H1 (cell line): ENCODE measurements around the gene LYRM4. TPM values are rescaled to one million over a fixed set of nuclear protein-coding genes. Genes with fewer than 3 reads are reported as not detected.

Experiments
- CREB1 ChIP-seq: IDR thresholded peaks from 2 replicates; pipeline ENCODE4 v1.6.1; 2012; ENCODE audit warnings: inconsistent platforms
- SRF ChIP-seq: IDR thresholded peaks from 2 replicates; pipeline ENCODE4 v1.6.1; 2011; ENCODE audit warnings: mild to moderate bottlenecking, low read depth, low read length, moderate library complexity
- polyA plus RNA-seq, 7 experiments: library from polyadenylated mRNA; depleted of rRNA in 3 of 7; stranded (reverse) in 5 of 7; unstranded in 2 of 7; fragments of >200 nt in 5 of 7; fragments of 200-250 nt in 2 of 7; gene quantifications; 1 replicate in 5 of 7; 2 replicates in 1 of 7; 4 replicates in 1 of 7; pipeline versions ENCODE4 v1.2.1 to v1.2.3, GENCODE V29; 2011 to 2013; ENCODE audit warnings: missing spikeins in 2 of 7, mixed read lengths in 2 of 7
- total RNA-seq: library from RNA; stranded (reverse); fragmentation: NEBNext Ultra II Directional; extraction: Animal tissue kit (Norgen Biotek cat#: 25700); gene quantifications from 2 replicates; pipeline ENCODE4 v1.2.1, GENCODE V29; 2021
- TF ChIP-seq, protein P1 (sequence below): IDR thresholded peaks from 2 replicates; pipeline ENCODE4 v1.6.1; 2012; ENCODE audit warnings: inconsistent platforms

Gene LYRM4
- total and polyA plus RNA-seq, 2 of the 8 experiments (the other 6 are each of a cell fraction or from before 2014, with no cell fraction given), result 56.6 to 62.8 TPM

DNA sequence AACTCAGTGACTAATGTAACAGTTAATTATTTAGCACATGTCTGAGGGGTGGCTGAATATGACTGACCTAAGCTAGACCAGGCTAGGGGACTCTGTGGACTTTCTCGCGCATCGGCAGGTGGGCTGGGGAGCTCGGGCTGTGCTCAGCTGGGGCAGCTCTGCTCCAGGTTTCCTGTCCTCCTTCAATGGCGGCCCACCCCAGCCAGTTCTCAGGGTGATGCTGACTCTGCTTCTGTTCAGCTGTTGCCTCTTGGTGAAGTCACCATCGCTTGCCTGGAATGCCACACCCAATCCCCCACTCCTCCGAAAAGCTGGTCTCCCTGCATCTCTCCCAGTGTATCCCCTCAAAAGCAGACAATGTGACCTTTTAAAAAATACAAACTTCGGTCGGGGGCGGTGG is 155.6 kb downstream of the LYRM4 start (continued):
- TF ChIP-seq, protein P1, sequence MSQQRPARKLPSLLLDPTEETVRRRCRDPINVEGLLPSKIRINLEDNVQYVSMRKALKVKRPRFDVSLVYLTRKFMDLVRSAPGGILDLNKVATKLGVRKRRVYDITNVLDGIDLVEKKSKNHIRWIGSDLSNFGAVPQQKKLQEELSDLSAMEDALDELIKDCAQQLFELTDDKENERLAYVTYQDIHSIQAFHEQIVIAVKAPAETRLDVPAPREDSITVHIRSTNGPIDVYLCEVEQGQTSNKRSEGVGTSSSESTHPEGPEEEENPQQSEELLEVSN, result no peak
- TF ChIP-seq CREB1, result no peak
- TF ChIP-seq SRF, result no peak
